Dermis microvascular lymphatic vessel endothelial cell (primary cell): ENCODE measurements around the gene CRIM1. TPM values are rescaled to one million over a fixed set of nuclear protein-coding genes. Genes with fewer than 3 reads are reported as not detected.

Source experiments
- DNase-seq, 2 donors: peaks; one replicate each; pipeline versions ENCODE4 v3.0.0 to v3.0.0-alpha.2; 2010; ENCODE audit warnings: low read depth in 2 of 2
- total RNA-seq: library from RNA; depleted of rRNA; stranded (reverse); fragments of >200 nt; gene quantifications from 2 replicates; pipeline ENCODE4 v1.2.1, GENCODE V29; 2014

CRIM1 gene
- total RNA-seq, 1 donor from 2014 or later: 375 TPM

DNA sequence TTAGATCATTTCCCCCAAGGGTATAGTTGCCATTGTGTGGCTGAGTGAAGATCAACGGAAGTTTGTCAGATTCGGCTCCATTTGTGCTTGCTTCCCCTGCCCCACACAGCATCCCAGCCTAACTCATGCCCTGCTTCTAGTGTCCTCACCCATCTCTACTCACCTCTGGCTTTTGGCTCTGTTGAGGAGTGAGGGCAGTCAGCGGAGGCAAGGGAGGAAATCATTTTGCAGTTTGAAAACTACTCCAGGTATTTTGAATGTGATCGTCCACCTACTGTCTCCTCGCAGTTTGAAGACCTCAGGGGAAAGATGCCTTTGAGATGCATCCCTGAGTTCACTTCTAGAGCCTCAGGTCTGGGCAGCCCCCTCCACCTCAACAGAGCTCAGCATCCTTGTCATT, 126.1 kb downstream of the CRIM1 start:
- DNase-seq: no peak

GRCh38 chr2:36482576-36483214, 127.1 kb downstream of the CRIM1 start:
- DNase-seq: no peak

- DNase-seq: no peak
Measured at GRCh38 chr2:36483290-36483689, 127.7 kb downstream of the CRIM1 start.

DNA sequence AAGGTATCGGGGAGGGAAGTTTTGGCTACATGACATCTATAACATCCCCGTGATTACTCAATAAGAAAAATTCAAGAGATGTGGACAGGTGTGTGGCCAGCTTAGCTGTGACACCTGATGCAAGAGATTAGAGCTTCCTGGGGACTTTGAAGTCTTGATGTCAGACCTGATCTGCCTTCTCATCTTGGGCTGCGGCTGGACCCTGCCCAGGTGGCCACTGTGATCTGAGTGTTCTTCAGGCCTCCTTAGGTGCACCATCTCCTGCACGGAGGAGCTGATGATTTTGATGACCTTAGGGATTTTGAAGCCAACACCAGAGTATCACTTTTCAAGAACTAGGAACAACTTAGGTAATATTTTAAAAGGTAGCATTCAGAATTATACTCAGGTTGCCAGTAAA, 128.9 kb downstream of the CRIM1 start:
- no peak for DNase-seq

GRCh38 chr2:36485521-36485920, 129.9 kb downstream of the CRIM1 start:
- DNase-seq: peak; percentile 85 to 91

DNA sequence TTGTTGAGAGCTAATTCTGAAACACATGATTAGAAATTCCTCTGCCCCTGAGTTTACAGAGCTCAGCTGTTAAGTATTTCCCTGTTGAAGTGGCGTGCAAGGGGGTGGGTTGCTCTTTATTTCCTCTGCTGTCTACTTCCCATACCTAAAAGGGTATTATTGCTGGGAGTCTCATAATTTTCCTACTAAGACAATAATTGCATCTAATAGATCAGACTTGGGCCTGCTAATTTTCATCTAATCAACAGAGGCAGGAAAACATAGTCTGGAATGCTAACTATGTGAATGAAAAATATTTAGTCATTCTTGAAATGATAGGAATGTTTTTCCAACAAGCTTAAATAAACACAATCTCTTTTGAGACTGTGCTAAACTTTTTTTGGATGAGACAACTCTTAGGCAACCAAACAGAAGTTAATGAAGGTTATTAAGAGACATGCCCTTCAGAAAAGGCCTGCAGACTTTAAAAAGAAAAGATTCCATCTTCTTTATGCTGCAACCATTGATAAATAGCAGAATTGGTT, 131.0 kb downstream of the CRIM1 start:
- peak; percentile 60 to 77 for DNase-seq

- DNase-seq: no peak
Measured at GRCh38 chr2:36487947-36488346, 132.4 kb downstream of the CRIM1 start.

GRCh38 chr2:36489281-36489680, 133.7 kb downstream of the CRIM1 start:
- DNase-seq: peak in 1 of 2 donors; percentile 65

GRCh38 chr2:36490749-36491148, 135.2 kb downstream of the CRIM1 start:
- DNase-seq: no peak

DNA sequence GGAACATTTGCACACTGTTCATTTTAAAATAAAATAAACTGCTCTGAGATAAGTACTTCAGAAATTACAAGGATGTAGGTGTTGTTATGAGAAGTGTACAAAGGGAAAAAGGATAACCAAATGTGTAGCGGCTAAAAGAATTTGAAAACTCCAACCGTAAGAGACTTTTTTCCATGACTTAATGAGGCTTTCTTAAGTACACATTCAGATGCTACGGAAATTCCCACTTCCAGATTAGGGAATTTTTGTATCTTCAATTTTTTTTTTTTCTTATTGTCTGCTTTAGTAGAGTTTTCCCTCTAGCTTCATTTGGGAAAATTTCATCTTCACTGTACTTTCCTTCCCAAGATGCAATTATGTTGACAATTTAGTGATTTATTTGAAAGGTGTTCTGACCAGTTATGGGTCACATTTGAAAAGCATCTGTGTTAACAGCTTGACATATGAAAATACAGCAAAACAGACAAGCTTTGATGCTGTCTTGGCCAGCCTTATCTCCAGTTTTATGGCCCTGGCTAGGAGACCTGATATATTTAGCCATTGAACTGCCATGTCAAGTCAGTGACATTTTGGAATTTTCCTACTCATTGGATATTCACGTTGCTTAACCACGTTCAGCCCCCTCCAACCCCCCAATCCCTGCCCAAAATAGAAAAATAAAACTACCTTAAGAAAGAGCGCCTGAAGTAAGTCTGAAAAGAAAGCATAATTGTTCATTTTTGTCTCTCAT, 136.8 kb downstream of the CRIM1 start:
- DNase-seq: peak in 1 of 2 donors; percentile 56

DNA sequence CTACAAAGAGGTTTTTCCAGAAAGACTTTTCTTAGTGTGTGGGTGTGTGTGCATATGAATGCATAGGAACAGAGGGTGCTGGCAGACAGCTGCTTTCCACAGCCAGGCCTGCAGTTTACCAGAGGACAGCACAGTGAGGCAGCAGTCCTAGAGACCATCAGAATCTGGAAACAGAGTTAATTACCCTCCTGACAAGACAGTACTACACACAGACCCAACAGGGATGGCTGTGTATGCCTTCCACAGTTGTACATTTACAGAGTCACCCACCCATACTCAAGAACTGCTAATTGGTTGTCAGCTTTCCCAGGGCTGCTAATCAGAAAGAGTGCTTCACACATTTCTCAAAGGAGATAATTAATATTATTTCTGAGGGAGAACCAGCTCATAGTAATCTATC, 137.7 kb downstream of the CRIM1 start:
- DNase-seq: no peak

DNA sequence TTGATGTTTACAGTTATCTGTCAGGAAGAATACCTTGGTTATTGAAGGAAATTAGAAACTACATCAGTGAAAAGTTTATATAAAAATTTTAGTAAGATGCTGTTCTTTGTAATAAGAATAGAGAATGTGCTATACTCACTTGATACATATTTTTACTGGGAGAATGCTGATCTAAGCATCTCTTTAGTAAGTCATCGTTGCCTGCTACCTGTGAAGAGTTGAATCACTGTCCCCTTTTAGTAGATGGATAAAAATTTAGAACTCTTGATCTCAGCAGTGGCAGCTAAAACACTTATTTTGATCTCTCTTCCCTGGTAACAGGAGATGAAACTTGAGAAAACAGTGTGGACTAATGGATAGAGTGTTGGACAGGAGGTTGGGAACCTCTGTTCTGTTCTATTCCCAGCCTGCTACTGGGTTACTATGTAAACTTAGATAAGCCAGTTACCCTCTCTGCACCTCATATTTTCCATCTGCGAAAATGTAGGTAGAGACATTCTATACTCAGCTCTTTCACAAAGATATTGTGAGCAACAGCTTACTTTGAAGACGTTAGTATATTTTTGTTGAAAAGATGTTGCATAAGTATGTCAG, 142.1 kb downstream of the CRIM1 start:
- peak in 1 of 2 donors; percentile 43 for DNase-seq

- no peak for DNase-seq
Measured at GRCh38 chr2:36499128-36499820, 143.7 kb downstream of the CRIM1 start.

DNA sequence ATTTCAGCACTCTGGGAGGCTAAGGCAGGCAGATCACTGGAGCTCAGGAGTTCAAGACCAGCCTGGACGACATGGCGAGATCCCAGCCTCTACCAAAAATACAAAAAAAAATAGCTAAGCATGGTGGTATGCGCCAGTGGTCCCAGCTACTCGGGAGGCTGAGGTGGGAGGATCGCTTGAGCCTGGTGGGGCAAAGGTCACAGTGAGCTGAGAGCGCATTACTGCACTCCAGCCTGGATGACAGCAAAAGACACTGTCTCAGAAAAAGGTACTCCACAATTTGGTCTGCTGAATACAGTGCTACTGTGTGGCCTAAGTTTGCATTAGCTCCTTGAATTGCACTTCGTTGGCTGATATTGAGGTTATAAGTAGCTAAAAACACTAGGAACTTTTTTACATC, 144.5 kb downstream of the CRIM1 start:
- DNase-seq: no peak

GRCh38 chr2:36502081-36502480, 146.5 kb downstream of the CRIM1 start:
- DNase-seq: no peak

GRCh38 chr2:36507408-36507812, 151.8 kb downstream of the CRIM1 start:
- peak; percentile 49 to 65 for DNase-seq

DNA sequence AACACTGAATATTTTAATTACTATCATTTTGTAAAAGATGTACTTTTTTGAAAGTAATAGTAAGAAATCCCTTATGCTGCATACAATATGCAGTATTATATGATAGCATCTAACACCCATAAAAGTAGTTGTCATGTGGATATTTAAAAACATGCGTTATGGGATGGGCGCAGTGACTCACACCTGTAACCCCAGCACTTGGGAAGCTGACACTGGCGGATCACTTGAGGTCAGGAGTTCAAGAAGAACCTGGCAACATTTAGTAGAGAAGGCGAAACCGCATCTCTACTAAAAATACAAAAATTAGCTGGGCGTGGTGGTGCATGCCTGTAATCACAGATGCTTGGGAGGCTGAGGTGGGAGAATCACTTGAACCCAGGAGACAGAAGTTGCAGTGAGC, 153.5 kb downstream of the CRIM1 start:
- DNase-seq: no peak

- DNase-seq: no peak
Measured at GRCh38 chr2:36511858-36512603, 156.5 kb downstream of the CRIM1 start.

DNA sequence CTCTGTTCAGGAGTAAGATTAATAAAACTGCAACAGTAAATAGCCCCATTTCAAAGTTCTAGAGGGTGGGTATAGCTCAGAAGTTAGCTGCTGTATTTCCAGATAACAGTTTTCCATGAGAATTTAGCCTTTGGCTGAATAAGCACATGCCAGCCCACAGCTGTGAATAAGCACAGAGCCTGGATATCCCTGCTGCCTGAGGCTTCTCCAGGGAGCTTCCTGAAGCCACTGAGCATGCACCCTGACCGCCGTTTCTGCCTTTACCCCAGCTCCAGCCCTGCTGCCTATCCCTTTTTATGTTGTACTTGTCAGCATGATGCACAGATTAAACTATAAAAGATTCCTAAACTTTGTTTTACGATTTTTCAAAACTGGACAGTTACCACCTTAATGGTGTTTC, 157.1 kb downstream of the CRIM1 start:
- no peak for DNase-seq

GRCh38 chr2:36513661-36514060, 158.1 kb downstream of the CRIM1 start:
- no peak for DNase-seq

DNA sequence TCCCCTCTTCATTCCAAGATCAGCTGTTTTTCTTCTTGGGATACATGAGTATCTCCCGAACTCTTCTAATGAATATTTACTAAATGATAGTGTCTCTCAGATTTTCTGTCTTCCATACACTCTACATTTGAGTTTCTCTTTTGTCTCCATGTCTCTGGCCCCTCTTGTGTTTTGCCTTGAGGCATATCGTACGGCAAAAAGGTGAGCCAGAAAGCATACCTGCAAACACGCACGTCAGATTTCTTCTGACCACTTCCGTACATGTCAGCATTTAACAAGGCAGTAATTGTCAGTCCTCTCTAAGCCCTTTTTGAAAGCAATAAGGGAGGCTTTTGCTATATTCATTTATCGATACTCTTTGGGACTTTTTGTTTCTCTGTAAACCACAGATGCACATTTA, 160.0 kb downstream of the CRIM1 start:
- no peak for DNase-seq
